MCF 10A (cell line): ENCODE data around the gene ZNF766. TPM values are rescaled to one million over a fixed set of nuclear protein-coding genes. Genes with fewer than 3 reads are reported as not detected.
A peak's percentile ranks its signal among the peaks of the same experiment; 100 is the strongest.

Experiments
- BruUV-seq: library from RNA; stranded (reverse); fragments of 400-500 nt; replicated peaks from 2 replicates; lab custom pipeline; 2021; lab: Mats Ljungman, UMichigan
- CTCF ChIA-PET: fragments of 300-600 bp; sonication (Branson Sonifier 250); formaldehyde crosslinking; extraction: SDS; loops from one replicate; lab custom pipeline; 2021; ENCODE audit warnings: antibody characterized with exemption, inconsistent platforms; lab: Yijun Ruan, JAX
- POLR2A ChIA-PET: fragments of 300-600, 350-650 bp; sonication (Branson Sonifier 250); formaldehyde crosslinking; extraction: SDS; loops from one replicate; lab custom pipeline; 2020; ENCODE audit warnings: antibody characterized with exemption, inconsistent platforms; lab: Yijun Ruan, JAX
- DNase-seq: peaks from one replicate; pipeline ENCODE4 v3.0.0-alpha.2; 2018; ENCODE audit not compliant: unreplicated experiment
- H3K27ac Mint-ChIP-seq: one replicate; pipeline ENCODE4 v1.8.0; 2022; ENCODE audit warnings: mild to moderate bottlenecking, low read depth, mixed read lengths; ENCODE audit not compliant: unreplicated experiment
- H3K27me3 Mint-ChIP-seq: one replicate; pipeline ENCODE4 v1.8.0; 2022; ENCODE audit warnings: mixed read lengths; ENCODE audit not compliant: insufficient read depth, unreplicated experiment
- H3K36me3 Mint-ChIP-seq: one replicate; pipeline ENCODE4 v1.8.0; 2022; ENCODE audit warnings: mild to moderate bottlenecking, moderate library complexity, mixed read lengths; ENCODE audit not compliant: insufficient read depth, unreplicated experiment
- H3K4me1 Mint-ChIP-seq: one replicate; pipeline ENCODE4 v1.8.0; 2022; ENCODE audit warnings: mixed read lengths; ENCODE audit not compliant: insufficient read depth, unreplicated experiment
- H3K4me3 Mint-ChIP-seq: one replicate; pipeline ENCODE4 v1.8.0; 2022; ENCODE audit warnings: mild to moderate bottlenecking, moderate library complexity, mixed read lengths; ENCODE audit not compliant: unreplicated experiment
- H3K9me3 Mint-ChIP-seq: one replicate; pipeline ENCODE4 v1.8.0; 2022; ENCODE audit warnings: mixed read lengths; ENCODE audit not compliant: unreplicated experiment
- CTCF ChIP-seq: fragments of 200-600 bp; IDR thresholded peaks from one replicate; pipeline ENCODE4 v1.8.0; 2022; ENCODE audit warnings: antibody characterized with exemption, mild to moderate bottlenecking; ENCODE audit not compliant: unreplicated experiment
- intact Hi-C: fragments of 100-400 bp; cut with micrococcal nuclease; formaldehyde crosslinking; loops from 2 replicates; pipeline ENCODE4 v1.14.1; 2022
- total RNA-seq: library from RNA; stranded (reverse); gene quantifications from 2 replicates; pipeline ENCODE4 v1.2.3, GENCODE V29; 2022

The ZNF766 gene
- total RNA-seq, 1 experiment from 2014 or later, result 11.5 TPM

GRCh38 chr19:52234406-52234805 is 35.0 kb upstream of the ZNF766 start:
- H3K4me3 Mint-ChIP-seq, result no peak overlapping the region
- TF ChIP-seq CTCF, result no peak
- no peaks in the 10 kb centered on the region for H3K9me3 Mint-ChIP-seq
- intact Hi-C loops, result loop anchor here (10.0 kb wide), 1 partner anchor 310 kb away; the partner anchor contains the start of gene ZNF613
- no peak for DNase-seq
- H3K4me1 Mint-ChIP-seq, result no peaks in the 10 kb centered on the region
- no peak overlapping the region for H3K27ac Mint-ChIP-seq
- no TSS peak for BruUV-seq
- POLR2A ChIA-PET, result interaction anchor here (0.6 kb wide), 1 partner anchor 11 kb away, joined by 3 read pairs; no protein-coding TSS in a partner anchor
- CTCF ChIA-PET, result no interaction called here
- no peaks in the 10 kb centered on the region for H3K27me3 Mint-ChIP-seq
- H3K36me3 Mint-ChIP-seq, result peaks cover 6% of the 10 kb centered on the region

DNA sequence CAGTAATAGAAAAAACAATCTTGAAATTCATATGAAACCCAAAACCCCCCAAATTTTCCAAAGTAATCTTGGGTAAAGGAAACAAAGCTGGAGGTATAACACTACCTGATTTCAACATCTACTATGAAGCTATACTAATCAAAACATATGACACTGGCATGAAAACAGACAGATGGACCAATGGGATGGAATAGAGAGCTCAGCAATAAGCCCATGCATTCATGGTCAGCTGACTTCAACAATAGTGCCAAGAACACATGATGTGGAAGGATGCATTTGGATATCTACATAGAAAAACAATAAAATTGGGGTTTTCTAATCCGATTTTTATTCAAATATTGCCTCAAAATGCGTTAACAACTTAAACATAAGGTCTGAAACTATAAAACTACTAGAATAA is 32.2 kb upstream of the ZNF766 start:
- DNase-seq, result no peak
- no peaks in the 10 kb centered on the region for H3K4me1 Mint-ChIP-seq
- H3K36me3 Mint-ChIP-seq, result no peaks in the 10 kb centered on the region
- no peak for TF ChIP-seq CTCF
- no TSS peak for BruUV-seq
- H3K9me3 Mint-ChIP-seq, result no peaks in the 10 kb centered on the region
- H3K27ac Mint-ChIP-seq, result no peak overlapping the region
- intact Hi-C loops, result loop anchor here (1.0 to 10.0 kb wide), 4 partner anchors 47 to 425 kb away; partner anchors contain the start of genes PPP2R1A, ZNF613 and ZNF616
- POLR2A ChIA-PET, result interaction anchor here (0.8 to 1.6 kb wide), 5 partner anchors 24 to 99 kb away, joined by 3 to 11 read pairs (median 6); partner anchors contain the start of genes PPP2R1A and ZNF616
- CTCF ChIA-PET, result interaction anchor here (0.5 to 1.7 kb wide), 22 partner anchors 8 to 555 kb away, joined by 3 to 23 read pairs (median 4); partner anchors contain the start of gene ZNF616
- H3K27me3 Mint-ChIP-seq, result no peaks in the 10 kb centered on the region
- no peak overlapping the region for H3K4me3 Mint-ChIP-seq

- Mint-ChIP-seq H3K9me3 (no peaks in the 10 kb centered on the region), H3K4me3 (no peak overlapping the region), H3K4me1 (no peaks in the 10 kb centered on the region), H3K27ac (no peak overlapping the region), H3K36me3 (no peaks in the 10 kb centered on the region), H3K27me3 (no peaks in the 10 kb centered on the region)
- peak; percentile 72 for TF ChIP-seq CTCF
- no TSS peak for BruUV-seq
- peak; percentile 68 for DNase-seq
- intact Hi-C loops, result loop anchor here (1.0 to 10.0 kb wide), 5 partner anchors 48 to 455 kb away; partner anchors contain the start of genes PPP2R1A, ZNF613 and ZNF616
- POLR2A ChIA-PET, result interaction anchor here (0.8 to 1.6 kb wide), 5 partner anchors 25 to 99 kb away, joined by 3 to 11 read pairs (median 6); partner anchors contain the start of genes PPP2R1A and ZNF616
- CTCF ChIA-PET, result interaction anchor here (0.5 to 1.7 kb wide), 23 partner anchors 9 to 555 kb away, joined by 3 to 23 read pairs (median 4); partner anchors contain the start of gene ZNF616
Observed at GRCh38 chr19:52237771-52238400, 31.5 kb upstream of the ZNF766 start.

- Mint-ChIP-seq H3K27ac (no peak overlapping the region), H3K9me3 (no peaks in the 10 kb centered on the region), H3K27me3 (no peaks in the 10 kb centered on the region), H3K36me3 (no peaks in the 10 kb centered on the region), H3K4me1 (no peaks in the 10 kb centered on the region), H3K4me3 (no peak overlapping the region)
- BruUV-seq, result no TSS peak
- intact Hi-C loops, result no loop called here
- TF ChIP-seq CTCF, result no peak
- ChIA-PET POLR2A (no interaction called here), CTCF (interaction anchor here (0.6 to 1.5 kb wide), 3 partner anchors 105 to 364 kb away, joined by 3 read pairs; partner anchors contain the start of gene ZNF616)
- DNase-seq, result no peak
Observed at GRCh38 chr19:52244021-52244420, 25.4 kb upstream of the ZNF766 start.
